Activated naive CD4-positive, alpha-beta T cell treated with anti-CD3 and anti-CD28 coated beads, Interleukin-2, amount 10 ng/mL, durations not matched to agents 7 days and 5 days (primary cell): ENCODE results near the gene TMEM222.

Experiments used
- CTCF ChIA-PET: fragments of 350-600 bp; sonication (Branson Sonifier 250); formaldehyde crosslinking; loops from one replicate; lab custom pipeline; 2021; ENCODE audit warnings: antibody characterized with exemption; lab: Charles Lee
- DNase-seq: peaks from one replicate; pipeline ENCODE4 v3.0.0-alpha.2; 2020
- H3K27ac Mint-ChIP-seq: one replicate; pipeline ENCODE4 v1.8.0; 2021; ENCODE audit warnings: mild to moderate bottlenecking, moderate library complexity, mixed read lengths
- H3K27me3 Mint-ChIP-seq: one replicate; pipeline ENCODE4 v1.8.0; 2021; ENCODE audit warnings: mild to moderate bottlenecking, mixed read lengths
- H3K36me3 Mint-ChIP-seq: one replicate; pipeline ENCODE4 v1.8.0; 2021; ENCODE audit warnings: mixed read lengths
- H3K4me1 Mint-ChIP-seq: one replicate; pipeline ENCODE4 v1.8.0; 2021; ENCODE audit warnings: mixed read lengths
- H3K4me3 Mint-ChIP-seq: one replicate; pipeline ENCODE4 v1.8.0; 2021; ENCODE audit warnings: mild to moderate bottlenecking, moderate library complexity, mixed read lengths
- H3K9me3 Mint-ChIP-seq: one replicate; pipeline ENCODE4 v1.8.0; 2021; ENCODE audit warnings: mixed read lengths

TMEM222 gene

GRCh38 chr1:27314737-27315136 is 7.2 kb upstream of the TMEM222 start:
- CTCF ChIA-PET, result interaction anchor here (0.6 to 2.3 kb wide), 5 partner anchors 11 to 74 kb away, joined by 3 to 12 read pairs (median 5); no protein-coding TSS in a partner anchor
- Mint-ChIP-seq H3K9me3 (no peaks in the 10 kb centered on the region), H3K36me3 (no peaks in the 10 kb centered on the region), H3K4me3 (no peak overlapping the region), H3K27me3 (peaks cover 24% of the 10 kb centered on the region), H3K4me1 (no peaks in the 10 kb centered on the region), H3K27ac (no peak overlapping the region)
- DNase-seq, result no peak

- Mint-ChIP-seq H3K4me1 (peaks cover 8% of the 10 kb centered on the region), H3K4me3 (no peak overlapping the region), H3K27me3 (peaks cover 24% of the 10 kb centered on the region), H3K36me3 (no peaks in the 10 kb centered on the region), H3K27ac (no peak overlapping the region), H3K9me3 (no peaks in the 10 kb centered on the region)
- CTCF ChIA-PET, result interaction anchor here (1.0 to 2.1 kb wide), 3 partner anchors 20 to 65 kb away, joined by 3 to 9 read pairs (median 3); no protein-coding TSS in a partner anchor
- DNase-seq, result no peak
These were observed 5.1 kb upstream of the TMEM222 start for GRCh38 chr1:27316860-27317259.

- H3K36me3 Mint-ChIP-seq, result peaks cover 1% of the 10 kb centered on the region
- CTCF ChIA-PET, result interaction anchor here (1.0 to 2.1 kb wide), 4 partner anchors 15 to 70 kb away, joined by 3 to 9 read pairs (median 4); no protein-coding TSS in a partner anchor
- peaks cover 24% of the 10 kb centered on the region for H3K27me3 Mint-ChIP-seq
- H3K27ac Mint-ChIP-seq, result no peak overlapping the region
- H3K9me3 Mint-ChIP-seq, result no peaks in the 10 kb centered on the region
- DNase-seq, result no peak
- no peak overlapping the region for H3K4me3 Mint-ChIP-seq
- H3K4me1 Mint-ChIP-seq, result peaks cover 15% of the 10 kb centered on the region
These were observed 3.8 kb upstream of the TMEM222 start for GRCh38 chr1:27318136-27318535.

- DNase-seq, result no peak
- CTCF ChIA-PET, result interaction anchor here (1.0 to 1.6 kb wide), 6 partner anchors 9 to 70 kb away, joined by 3 to 5 read pairs (median 4); no protein-coding TSS in a partner anchor
- Mint-ChIP-seq H3K9me3 (no peaks in the 10 kb centered on the region), H3K4me3 (no peak overlapping the region), H3K4me1 (peaks cover 18% of the 10 kb centered on the region), H3K27me3 (peaks cover 24% of the 10 kb centered on the region), H3K36me3 (peaks cover 1% of the 10 kb centered on the region), H3K27ac (no peak overlapping the region)
These were observed 3.4 kb upstream of the TMEM222 start for GRCh38 chr1:27318596-27318995.

GRCh38 chr1:27322569-27323240 is 742 bp downstream of the TMEM222 start:
- no peaks in the 10 kb centered on the region for H3K9me3 Mint-ChIP-seq
- H3K36me3 Mint-ChIP-seq, result peaks cover 23% of the 10 kb centered on the region
- peaks cover 43% of the 10 kb centered on the region for H3K4me1 Mint-ChIP-seq
- peaks cover 13% of the 10 kb centered on the region for H3K27me3 Mint-ChIP-seq
- no peak for DNase-seq
- peak overlapping the region; percentile 92 for H3K27ac Mint-ChIP-seq
- H3K4me3 Mint-ChIP-seq, result peak overlapping the region; percentile 96
- CTCF ChIA-PET, result interaction anchor here (0.7 to 2.5 kb wide), 7 partner anchors 11 to 73 kb away, joined by 3 to 32 read pairs (median 4); partner anchors contain the start of gene MAP3K6

- peaks cover 33% of the 10 kb centered on the region for H3K36me3 Mint-ChIP-seq
- peaks cover 56% of the 10 kb centered on the region for H3K4me1 Mint-ChIP-seq
- H3K27me3 Mint-ChIP-seq, result no peaks in the 10 kb centered on the region
- H3K9me3 Mint-ChIP-seq, result no peaks in the 10 kb centered on the region
- H3K27ac Mint-ChIP-seq, result no peak overlapping the region
- no peak for DNase-seq
- CTCF ChIA-PET, result interaction anchor here (0.5 kb wide), 1 partner anchor 13 kb away, joined by 3 read pairs; no protein-coding TSS in a partner anchor
- H3K4me3 Mint-ChIP-seq, result no peak overlapping the region
These were observed 3.3 kb downstream of the TMEM222 start for GRCh38 chr1:27325286-27325685.

GRCh38 chr1:27327964-27328363 is 6.0 kb downstream of the TMEM222 start:
- no peak overlapping the region for H3K4me3 Mint-ChIP-seq
- CTCF ChIA-PET, result interaction anchor here (0.6 to 1.6 kb wide), 5 partner anchors 10 to 60 kb away, joined by 3 to 4 read pairs (median 3); no protein-coding TSS in a partner anchor
- H3K4me1 Mint-ChIP-seq, result peaks cover 65% of the 10 kb centered on the region
- DNase-seq, result no peak
- H3K27ac Mint-ChIP-seq, result no peak overlapping the region
- H3K9me3 Mint-ChIP-seq, result no peaks in the 10 kb centered on the region
- H3K36me3 Mint-ChIP-seq, result peaks cover 39% of the 10 kb centered on the region
- no peaks in the 10 kb centered on the region for H3K27me3 Mint-ChIP-seq

GRCh38 chr1:27330786-27331185 is 8.8 kb downstream of the TMEM222 start:
- H3K4me1 Mint-ChIP-seq, result peaks cover 47% of the 10 kb centered on the region
- H3K9me3 Mint-ChIP-seq, result no peaks in the 10 kb centered on the region
- no peak for DNase-seq
- H3K36me3 Mint-ChIP-seq, result peaks cover 41% of the 10 kb centered on the region
- no peak overlapping the region for H3K4me3 Mint-ChIP-seq
- CTCF ChIA-PET, result interaction anchor here (5.9 kb wide), 1 partner anchor 26 kb away, joined by 46 read pairs; no protein-coding TSS in a partner anchor
- no peaks in the 10 kb centered on the region for H3K27me3 Mint-ChIP-seq
- H3K27ac Mint-ChIP-seq, result peak overlapping the region; percentile 77

GRCh38 chr1:27331426-27331825 is 9.5 kb downstream of the TMEM222 start:
- CTCF ChIA-PET, result interaction anchor here (2.4 to 5.9 kb wide), 4 partner anchors 11 to 64 kb away, joined by 23 to 46 read pairs (median 25); partner anchors contain the start of gene SYTL1
- peaks cover 44% of the 10 kb centered on the region for H3K4me1 Mint-ChIP-seq
- peaks cover 39% of the 10 kb centered on the region for H3K36me3 Mint-ChIP-seq
- H3K27ac Mint-ChIP-seq, result peak overlapping the region; percentile 77
- no peaks in the 10 kb centered on the region for H3K27me3 Mint-ChIP-seq
- no peaks in the 10 kb centered on the region for H3K9me3 Mint-ChIP-seq
- no peak for DNase-seq
- no peak overlapping the region for H3K4me3 Mint-ChIP-seq

GRCh38 chr1:27331922-27332321 is 10.0 kb downstream of the TMEM222 start:
- no peak overlapping the region for H3K4me3 Mint-ChIP-seq
- no peaks in the 10 kb centered on the region for H3K27me3 Mint-ChIP-seq
- H3K36me3 Mint-ChIP-seq, result peaks cover 44% of the 10 kb centered on the region
- H3K4me1 Mint-ChIP-seq, result peaks cover 42% of the 10 kb centered on the region
- no peaks in the 10 kb centered on the region for H3K9me3 Mint-ChIP-seq
- no peak for DNase-seq
- H3K27ac Mint-ChIP-seq, result peak overlapping the region; percentile 77
- CTCF ChIA-PET, result interaction anchor here (0.8 to 5.9 kb wide), 20 partner anchors 8 to 251 kb away, joined by 3 to 46 read pairs (median 9); partner anchors contain the start of genes CD164L2, MAP3K6 and SYTL1

- Mint-ChIP-seq H3K9me3 (no peaks in the 10 kb centered on the region), H3K36me3 (peaks cover 44% of the 10 kb centered on the region), H3K4me1 (peaks cover 39% of the 10 kb centered on the region), H3K27me3 (no peaks in the 10 kb centered on the region), H3K27ac (peak overlapping the region; percentile 77), H3K4me3 (no peak overlapping the region)
- CTCF ChIA-PET, result interaction anchor here (0.7 to 5.9 kb wide), 30 partner anchors 9 to 390 kb away, joined by 3 to 46 read pairs (median 5); partner anchors contain the start of genes CD164L2, MAP3K6 and SYTL1
- DNase-seq, result peak; percentile 73
These were observed 10.7 kb downstream of the TMEM222 start for GRCh38 chr1:27332536-27333281.

GRCh38 chr1:27333717-27334279 is 11.8 kb downstream of the TMEM222 start:
- CTCF ChIA-PET, result interaction anchor here (0.7 to 5.9 kb wide), 16 partner anchors 8 to 391 kb away, joined by 3 to 46 read pairs (median 6); partner anchors contain the start of genes CD164L2, MAP3K6 and SYTL1
- Mint-ChIP-seq H3K9me3 (no peaks in the 10 kb centered on the region), H3K27me3 (no peaks in the 10 kb centered on the region), H3K4me1 (peaks cover 31% of the 10 kb centered on the region), H3K36me3 (peaks cover 43% of the 10 kb centered on the region), H3K27ac (no peak overlapping the region), H3K4me3 (no peak overlapping the region)
- no peak for DNase-seq

GRCh38 chr1:27335506-27336422 is 13.8 kb downstream of the TMEM222 start:
- peaks cover 40% of the 10 kb centered on the region for H3K36me3 Mint-ChIP-seq
- no peak overlapping the region for H3K27ac Mint-ChIP-seq

More at GRCh38 chr1:27335506-27336422, 13.8 kb downstream of the TMEM222 start:
- H3K4me1 Mint-ChIP-seq, result peaks cover 43% of the 10 kb centered on the region
- no peak for DNase-seq
- CTCF ChIA-PET, result interaction anchor here (0.9 to 1.4 kb wide), 3 partner anchors 52 to 60 kb away, joined by 4 read pairs; no protein-coding TSS in a partner anchor
- no peaks in the 10 kb centered on the region for H3K27me3 Mint-ChIP-seq
- no peak overlapping the region for H3K4me3 Mint-ChIP-seq
- no peaks in the 10 kb centered on the region for H3K9me3 Mint-ChIP-seq
